ENCODE data around the gene CRY2. TPM values are rescaled to one million over a fixed set of nuclear protein-coding genes. Genes with fewer than 3 reads are reported as not detected.
A peak's percentile ranks its signal among the peaks of the same experiment; 100 is the strongest.
"Not testable (repeated sequence)": the region's sequence is repeated elsewhere in the genome, so short reads cannot be mapped to it uniquely, and the experiment has no call there.

The CRY2 gene
- polyA plus RNA-seq, 1 donor (not counting 4 experiments of a cell fraction or from before 2014, with no cell fraction given): 7.9 TPM

DNA sequence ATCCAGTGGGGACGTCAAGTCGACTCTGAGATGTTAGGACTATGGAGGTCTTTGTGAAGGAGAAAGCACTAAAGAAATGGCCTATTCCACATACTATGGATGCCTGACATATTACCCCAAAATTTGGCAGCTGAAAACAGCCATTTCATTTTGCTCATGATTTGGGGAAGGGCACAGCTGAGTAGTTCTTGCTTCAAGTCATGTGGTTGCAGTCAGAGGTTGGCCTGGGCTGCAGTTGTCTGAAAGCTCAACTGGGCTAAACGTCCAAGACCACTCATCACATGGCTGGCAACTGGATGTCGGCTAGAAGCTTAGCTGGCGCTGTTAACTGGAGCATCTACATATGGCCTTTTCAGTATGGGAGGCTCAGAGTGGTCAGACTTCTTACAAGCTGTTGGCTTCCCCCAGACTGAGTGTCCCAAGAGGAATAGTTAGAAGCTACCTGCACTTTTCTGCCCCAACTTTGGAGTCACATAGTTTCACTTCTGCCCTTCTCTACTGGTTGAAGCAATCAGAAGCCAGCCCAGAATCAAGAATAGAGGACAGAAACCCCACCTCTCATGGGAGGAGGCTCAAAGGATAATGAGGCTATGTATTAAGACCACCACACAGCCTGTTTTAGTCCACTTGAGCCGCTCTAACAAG, 28.2 kb upstream of the CRY2 start:
- no peak overlapping the region for H3K4me2 ChIP-seq (ENCODE audit: control insufficient read depth, extremely low read depth, insufficient read depth, low read depth, low read length)
- no peaks in the 10 kb centered on the region for H4K20me1 ChIP-seq (ENCODE audit: control insufficient read depth, extremely low read depth, insufficient read depth, low read length)
- no peaks in the 10 kb centered on the region for H3K9me1 ChIP-seq (ENCODE audit: control insufficient read depth, extremely low read depth, insufficient read depth, low read length)
- no peak overlapping the region for H2AFZ ChIP-seq (ENCODE audit: control insufficient read depth, low read length)
- no peaks in the 10 kb centered on the region for H3K9me3 ChIP-seq (ENCODE audit: control insufficient read depth, low read depth, low read length)
- no peak for DNase-seq (ENCODE audit: low read depth, low spot score)
- H3K36me3 ChIP-seq (ENCODE audit: control insufficient read depth in 2 of 2, extremely low read depth in 1 of 2, insufficient read depth in 2 of 2, low read length in 2 of 2): no peaks in the 10 kb centered on the region
- no peaks in the 10 kb centered on the region for H3K4me1 ChIP-seq (ENCODE audit: control insufficient read depth, extremely low read depth, insufficient read depth, low read length)
- no peaks in the 10 kb centered on the region for H3K27me3 ChIP-seq (ENCODE audit: control insufficient read depth, extremely low read depth, insufficient read depth, low read length)
- TF ChIP-seq EZH2 (IDR thresholded peaks at IDR 0.05; ENCODE audit: low read length): no peak
- no peak for TF ChIP-seq CTCF (optimal IDR thresholded peaks at IDR 0.05 in 1 of 3, IDR thresholded peaks at IDR 0.05 in 1 of 3, conservative IDR thresholded peaks at IDR 0.05 in 1 of 3; ENCODE audit: extremely low read depth in 1 of 3, insufficient read depth in 2 of 3, low read length in 3 of 3)
- no peak overlapping the region for H3K4me3 ChIP-seq (ENCODE audit: control insufficient read depth in 2 of 3, extremely low read depth in 1 of 3, insufficient read depth in 2 of 3, low read depth in 1 of 3, low read length in 3 of 3)
- H3K79me2 ChIP-seq (ENCODE audit: control insufficient read depth, insufficient read depth, low read length): no peaks in the 10 kb centered on the region
- FAIRE-seq: no peak
- H3K27ac ChIP-seq (ENCODE audit: control insufficient read depth, insufficient read depth, low read length): no peak overlapping the region
- no peak overlapping the region for H3K9ac ChIP-seq (ENCODE audit: control insufficient read depth, extremely low read depth, insufficient read depth, low read length)
- dilution Hi-C loops (cut with MboI; ENCODE audit: extremely low pct_ligation_motif_present, low sequenced_read_pairs): no loop called here

DNA sequence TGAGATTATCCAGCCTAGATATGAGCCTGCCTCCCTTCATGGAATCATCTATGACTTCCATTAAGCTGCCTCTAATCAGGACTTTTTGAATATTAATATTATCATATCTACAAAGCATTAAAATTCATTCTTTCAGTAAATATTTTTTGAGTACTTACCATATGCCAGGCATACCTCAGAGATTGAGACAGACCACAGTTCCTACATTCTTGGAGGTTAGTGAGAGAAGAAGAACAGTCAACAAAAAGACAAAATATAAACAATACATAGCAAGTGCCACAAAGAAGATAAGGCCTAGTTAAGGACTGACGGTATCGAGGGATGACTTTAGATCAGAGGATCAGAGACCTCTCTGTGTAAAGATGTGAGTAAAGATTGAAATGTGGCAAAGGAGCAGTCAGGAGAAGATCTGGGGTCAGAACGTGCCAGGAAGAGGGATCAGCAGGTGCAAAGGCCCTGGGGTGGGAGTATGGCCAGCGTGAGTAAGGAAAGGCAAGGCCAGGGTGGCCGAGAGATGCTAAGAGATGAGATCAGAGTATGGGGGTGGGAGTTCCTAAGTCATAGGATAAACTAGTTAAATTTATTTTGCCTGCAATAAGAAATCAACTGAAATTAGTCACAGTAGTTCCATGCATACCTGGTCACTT, 26.9 kb upstream of the CRY2 start:
- no peak overlapping the region for H3K4me2 ChIP-seq (ENCODE audit: control insufficient read depth, extremely low read depth, insufficient read depth, low read depth, low read length)
- H4K20me1 ChIP-seq (ENCODE audit: control insufficient read depth, extremely low read depth, insufficient read depth, low read length): no peaks in the 10 kb centered on the region
- H2AFZ ChIP-seq (ENCODE audit: control insufficient read depth, low read length): no peak overlapping the region
- no peak overlapping the region for H3K27ac ChIP-seq (ENCODE audit: control insufficient read depth, insufficient read depth, low read length)
- no peaks in the 10 kb centered on the region for H3K36me3 ChIP-seq (ENCODE audit: control insufficient read depth in 2 of 2, extremely low read depth in 1 of 2, insufficient read depth in 2 of 2, low read length in 2 of 2)
- no peaks in the 10 kb centered on the region for H3K9me1 ChIP-seq (ENCODE audit: control insufficient read depth, extremely low read depth, insufficient read depth, low read length)
- dilution Hi-C loops (cut with MboI; ENCODE audit: extremely low pct_ligation_motif_present, low sequenced_read_pairs): no loop called here
- no peaks in the 10 kb centered on the region for H3K4me1 ChIP-seq (ENCODE audit: control insufficient read depth, extremely low read depth, insufficient read depth, low read length)
- no peaks in the 10 kb centered on the region for H3K27me3 ChIP-seq (ENCODE audit: control insufficient read depth, extremely low read depth, insufficient read depth, low read length)
- no peaks in the 10 kb centered on the region for H3K79me2 ChIP-seq (ENCODE audit: control insufficient read depth, insufficient read depth, low read length)
- H3K9me3 ChIP-seq (ENCODE audit: control insufficient read depth, low read depth, low read length): no peaks in the 10 kb centered on the region
- no peak for TF ChIP-seq CTCF (optimal IDR thresholded peaks at IDR 0.05 in 1 of 3, IDR thresholded peaks at IDR 0.05 in 1 of 3, conservative IDR thresholded peaks at IDR 0.05 in 1 of 3; ENCODE audit: extremely low read depth in 1 of 3, insufficient read depth in 2 of 3, low read length in 3 of 3)
- TF ChIP-seq EZH2 (IDR thresholded peaks at IDR 0.05; ENCODE audit: low read length): no peak
- H3K4me3 ChIP-seq (ENCODE audit: control insufficient read depth in 2 of 3, extremely low read depth in 1 of 3, insufficient read depth in 2 of 3, low read depth in 1 of 3, low read length in 3 of 3): no peak overlapping the region
- DNase-seq (ENCODE audit: low read depth, low spot score) (no peak), FAIRE-seq (no peak)
- no peak overlapping the region for H3K9ac ChIP-seq (ENCODE audit: control insufficient read depth, extremely low read depth, insufficient read depth, low read length)

- H3K9ac ChIP-seq (ENCODE audit: control insufficient read depth, extremely low read depth, insufficient read depth, low read length); H3K4me2 ChIP-seq (ENCODE audit: control insufficient read depth, extremely low read depth, insufficient read depth, low read depth, low read length); H2AFZ ChIP-seq (ENCODE audit: control insufficient read depth, low read length); H3K27ac ChIP-seq (ENCODE audit: control insufficient read depth, insufficient read depth, low read length); H3K9me3 ChIP-seq (ENCODE audit: control insufficient read depth, low read depth, low read length); H3K27me3 ChIP-seq (ENCODE audit: control insufficient read depth, extremely low read depth, insufficient read depth, low read length); H4K20me1 ChIP-seq (ENCODE audit: control insufficient read depth, extremely low read depth, insufficient read depth, low read length); H3K9me1 ChIP-seq (ENCODE audit: control insufficient read depth, extremely low read depth, insufficient read depth, low read length); H3K4me3 ChIP-seq (ENCODE audit: control insufficient read depth in 2 of 3, extremely low read depth in 1 of 3, insufficient read depth in 2 of 3, low read depth in 1 of 3, low read length in 3 of 3); H3K36me3 ChIP-seq (ENCODE audit: control insufficient read depth in 2 of 2, extremely low read depth in 1 of 2, insufficient read depth in 2 of 2, low read length in 2 of 2); H3K4me1 ChIP-seq (ENCODE audit: control insufficient read depth, extremely low read depth, insufficient read depth, low read length); dilution Hi-C loops (cut with MboI; ENCODE audit: extremely low pct_ligation_motif_present, low sequenced_read_pairs); H3K79me2 ChIP-seq (ENCODE audit: control insufficient read depth, insufficient read depth, low read length); DNase-seq (ENCODE audit: low read depth, low spot score): not testable (repeated sequence)
- FAIRE-seq: peak; percentile 100
Measured at GRCh38 chr11:45826492-45826891, 20.8 kb upstream of the CRY2 start.
